Activated CD8-positive, alpha-beta memory T cell treated with anti-CD3 and anti-CD28 coated beads, Interleukin-2, amount 50 U/mL, for 1 hour (primary cell): ENCODE results near the gene EMP2.

Source experiments
- DNase-seq: peaks from one replicate; pipeline ENCODE4 v3.0.0-alpha.2; 2020; ENCODE audit errors: extremely low read depth

Gene EMP2

DNA sequence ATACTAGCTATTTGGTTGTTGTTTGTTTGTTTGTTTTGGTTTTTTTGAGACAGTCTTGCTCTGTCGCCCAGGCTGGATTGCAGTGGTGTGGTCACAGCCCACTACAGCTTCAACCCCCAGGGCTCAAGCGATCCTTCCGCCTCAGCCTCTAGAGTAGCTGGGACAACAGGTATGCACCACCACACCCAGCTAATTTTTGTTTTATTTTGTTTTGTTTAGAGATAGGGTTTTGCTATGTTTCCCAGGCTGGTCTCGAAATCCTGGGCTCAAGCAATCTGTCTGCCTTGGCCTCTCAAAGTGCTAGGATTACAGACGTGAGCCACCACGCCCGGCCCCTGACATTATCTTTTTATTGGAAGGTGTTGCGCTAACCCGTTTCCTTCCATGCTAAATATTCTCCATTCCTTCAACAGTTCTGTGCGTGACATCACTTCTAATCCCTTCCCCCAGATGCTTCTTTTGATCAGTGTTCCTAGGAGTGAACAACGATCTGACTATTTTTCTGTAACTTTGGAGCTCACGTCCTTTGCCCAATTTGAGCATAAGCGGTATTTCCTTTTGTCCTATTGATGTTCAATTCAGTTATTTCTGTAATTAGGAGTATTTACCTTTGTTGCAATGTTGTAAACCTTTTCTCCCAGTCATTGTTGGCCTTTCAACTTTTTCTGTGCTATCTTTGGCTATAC is 30.2 kb upstream of the EMP2 start:
- DNase-seq, result no peak

DNA sequence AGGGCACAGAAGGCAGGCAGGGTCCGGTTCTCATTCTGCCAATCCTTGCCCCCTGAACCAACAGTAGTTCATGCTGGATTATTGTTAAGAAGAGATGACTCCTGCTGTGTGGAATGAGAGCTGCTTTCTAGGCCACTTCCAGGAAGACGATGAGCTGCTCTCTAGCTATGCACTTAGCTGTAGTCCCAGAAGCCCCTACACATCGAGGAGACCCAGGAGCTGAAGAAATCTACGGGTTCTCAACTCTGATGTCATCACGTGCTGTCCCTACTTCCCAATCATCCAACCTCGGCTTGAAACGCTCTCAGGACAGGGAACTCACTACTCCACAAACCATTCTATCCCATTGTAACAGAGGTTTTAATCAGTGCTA is 29.0 kb upstream of the EMP2 start:
- DNase-seq, result no peak

DNA sequence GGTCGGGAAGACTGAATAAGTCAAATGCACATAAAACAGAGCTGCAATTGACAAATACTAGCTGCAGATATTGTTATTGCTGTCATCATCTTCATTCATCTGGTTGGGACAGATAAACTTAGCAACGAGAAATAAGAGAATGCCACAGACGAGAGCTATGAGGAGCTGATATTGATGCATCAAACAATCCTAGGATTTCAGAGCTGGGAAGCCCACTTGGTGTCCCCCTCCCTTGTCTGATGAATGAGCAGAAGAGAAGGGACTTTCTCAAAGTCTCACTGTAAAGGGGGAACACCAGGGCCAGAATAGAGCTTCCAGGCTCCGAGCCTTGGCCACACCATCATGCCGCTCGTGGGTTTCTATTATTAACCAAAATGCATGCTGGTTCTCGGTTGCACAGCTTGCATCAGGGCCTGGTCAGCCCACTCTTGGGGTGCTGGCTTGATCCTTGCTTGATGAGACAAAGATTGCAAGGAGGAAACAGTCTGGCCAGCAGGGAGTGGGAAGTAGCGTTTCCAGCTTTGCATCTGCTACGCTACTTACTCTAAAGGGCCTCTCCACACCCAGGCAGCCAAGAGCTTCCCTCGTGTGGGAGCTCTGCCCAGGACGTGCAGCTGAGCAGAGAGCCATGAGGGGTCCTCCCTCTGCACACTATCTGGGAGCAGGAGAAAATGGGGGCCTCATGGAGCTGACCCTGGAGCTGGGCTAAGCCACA is 28.4 kb upstream of the EMP2 start:
- no peak for DNase-seq

DNA sequence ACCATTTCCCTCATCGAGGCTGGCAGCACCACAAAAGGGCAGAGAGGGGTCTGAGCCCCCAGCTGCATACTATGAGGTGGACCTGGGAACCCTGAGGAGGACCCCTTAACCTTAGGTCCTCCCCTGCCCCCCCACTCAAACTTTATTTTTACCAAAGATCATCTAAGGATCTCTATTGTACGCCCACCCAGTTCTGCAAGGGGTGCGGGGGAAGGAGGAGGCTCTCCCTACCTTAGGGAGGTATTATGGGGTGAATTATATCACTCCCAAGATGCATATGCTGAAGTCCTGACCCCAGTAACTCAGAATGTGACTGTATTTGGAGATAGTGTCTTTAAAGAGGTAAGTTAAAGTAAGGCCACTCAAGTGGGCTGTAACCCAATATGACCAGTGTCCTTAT is 26.8 kb upstream of the EMP2 start:
- DNase-seq, result no peak

DNA sequence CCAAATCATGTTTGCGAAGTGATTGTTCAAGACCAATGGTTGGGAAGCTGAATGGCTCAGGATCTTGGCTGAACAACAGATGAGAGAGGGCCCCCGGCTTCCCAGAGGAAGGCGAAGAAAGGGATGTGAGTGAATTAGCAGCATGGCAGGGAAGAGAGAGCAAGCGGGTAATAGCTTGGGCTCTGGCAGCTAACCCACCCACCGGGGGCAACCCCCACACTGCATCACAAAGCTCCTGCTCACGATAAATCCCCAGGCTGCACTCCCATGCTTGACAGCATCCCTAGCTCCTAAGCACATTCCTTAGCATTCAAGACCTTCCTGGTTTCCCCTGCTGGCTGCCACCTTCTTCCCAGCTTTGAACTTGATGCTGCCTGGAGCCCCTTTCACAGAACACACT is 26.2 kb upstream of the EMP2 start:
- no peak for DNase-seq

DNA sequence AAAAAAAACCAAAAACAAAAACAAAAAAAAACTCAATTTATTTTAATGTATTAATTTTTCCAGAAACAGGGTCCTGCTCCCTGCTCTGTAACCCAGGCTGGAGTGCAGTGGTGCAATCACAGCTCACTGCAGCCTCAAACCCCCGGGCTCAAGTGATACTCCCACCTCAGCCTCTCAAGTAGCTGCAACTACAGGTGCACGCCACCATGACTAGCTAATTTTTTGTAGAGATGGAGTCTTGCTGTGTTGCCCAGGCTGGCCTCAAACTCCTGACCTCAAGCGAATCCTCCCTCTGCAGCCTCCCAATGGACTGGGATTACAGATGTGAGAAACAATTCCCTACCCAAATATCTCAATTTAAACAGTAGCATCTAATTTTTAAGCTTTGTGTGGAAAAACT is 25.2 kb upstream of the EMP2 start:
- no peak for DNase-seq

DNA sequence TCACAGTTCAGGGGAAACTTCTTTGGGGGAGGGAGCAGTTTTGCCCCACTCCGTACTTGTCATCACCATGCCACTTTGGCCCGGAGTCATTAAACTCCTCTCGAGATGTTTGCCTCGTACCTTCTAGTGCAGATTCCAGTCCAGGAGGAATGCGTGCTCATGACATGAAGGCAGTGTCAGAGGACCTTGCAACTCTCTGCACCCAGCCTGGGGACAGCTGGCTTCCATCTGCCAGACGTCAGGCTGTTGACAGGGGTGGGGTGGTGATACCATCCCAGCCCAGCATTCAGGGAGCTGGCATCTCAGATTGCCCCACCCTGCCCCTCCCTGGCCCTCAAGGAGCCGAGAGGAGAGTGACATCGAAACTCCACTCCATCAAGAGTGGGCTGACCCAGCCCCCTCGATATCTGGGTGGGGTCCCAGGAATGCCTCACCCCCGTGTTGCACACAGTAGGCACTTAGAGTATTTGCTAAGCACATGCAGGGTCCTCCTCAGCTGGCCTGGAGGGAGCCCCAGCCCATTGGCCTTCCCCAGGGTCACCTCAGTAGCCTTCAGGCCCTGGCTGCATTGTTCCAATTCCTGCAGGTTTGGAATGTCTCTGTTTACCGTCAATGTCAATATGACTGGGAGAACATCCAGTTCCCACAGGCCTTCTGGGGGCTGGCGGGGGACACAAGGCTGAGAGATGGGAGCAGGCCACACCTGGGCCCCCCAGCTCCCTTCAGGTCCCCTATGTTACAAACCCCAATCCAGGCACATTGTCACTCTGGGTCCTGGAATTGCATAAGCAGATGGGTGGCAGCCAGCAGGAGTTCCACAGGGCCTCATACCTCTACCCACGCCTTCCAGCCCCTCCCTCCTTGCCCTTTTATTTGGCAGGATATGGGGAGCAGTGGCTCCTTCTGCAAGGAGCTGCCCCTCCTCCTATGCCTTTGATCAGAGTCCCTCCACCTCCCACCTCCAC is 21.3 kb upstream of the EMP2 start:
- no peak for DNase-seq

DNA sequence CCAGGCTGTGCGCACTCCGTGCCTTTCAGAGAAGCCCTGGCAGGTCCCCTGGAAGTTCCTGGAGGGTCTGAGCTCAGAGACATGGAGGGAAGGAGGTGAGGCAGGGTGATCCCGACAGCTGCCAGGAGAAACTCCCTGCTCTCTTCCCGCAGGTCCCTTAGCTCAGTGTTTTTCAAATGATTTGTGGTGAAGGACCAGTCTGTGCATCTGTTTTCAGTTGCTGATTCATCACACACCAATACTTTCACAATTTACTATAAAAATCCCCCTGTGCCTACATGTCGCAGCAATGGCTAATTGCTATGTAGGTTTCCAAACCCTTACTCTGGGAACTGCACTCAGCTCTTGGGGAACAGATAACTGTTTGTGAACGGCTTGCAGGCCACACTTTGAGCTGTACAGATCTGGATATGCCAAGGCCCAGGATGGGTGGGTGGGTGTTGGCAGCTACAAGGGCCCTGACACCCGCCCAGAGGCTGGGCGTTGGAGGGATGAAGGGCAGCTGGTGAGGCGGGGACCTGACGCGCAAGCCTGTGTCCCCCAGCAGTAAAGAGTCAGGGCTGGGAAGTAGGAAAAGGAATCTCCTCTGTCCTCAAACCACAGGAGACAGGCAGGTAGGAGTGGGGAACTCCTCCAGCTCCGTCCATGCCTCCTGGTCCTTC is 20.5 kb upstream of the EMP2 start:
- DNase-seq, result no peak

DNA sequence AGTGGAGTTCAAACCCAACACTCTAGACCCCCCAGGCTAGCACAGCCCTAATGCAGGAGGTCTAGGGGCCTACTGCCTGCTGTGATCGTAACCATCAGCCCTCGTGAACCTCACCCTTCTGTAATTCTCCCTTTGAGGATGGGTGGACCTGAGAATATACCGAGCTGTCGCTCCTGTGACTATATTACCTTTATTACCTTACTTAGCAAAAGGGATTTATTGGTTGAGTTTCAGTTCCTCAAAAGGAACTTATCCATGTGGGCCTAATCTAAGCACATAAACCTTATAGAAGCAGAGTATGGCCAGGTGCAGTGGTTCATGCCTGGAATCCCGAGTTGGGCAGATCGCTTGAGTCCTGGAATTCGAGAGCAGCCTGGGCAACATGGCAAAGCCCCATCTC is 19.2 kb upstream of the EMP2 start:
- DNase-seq, result no peak

DNA sequence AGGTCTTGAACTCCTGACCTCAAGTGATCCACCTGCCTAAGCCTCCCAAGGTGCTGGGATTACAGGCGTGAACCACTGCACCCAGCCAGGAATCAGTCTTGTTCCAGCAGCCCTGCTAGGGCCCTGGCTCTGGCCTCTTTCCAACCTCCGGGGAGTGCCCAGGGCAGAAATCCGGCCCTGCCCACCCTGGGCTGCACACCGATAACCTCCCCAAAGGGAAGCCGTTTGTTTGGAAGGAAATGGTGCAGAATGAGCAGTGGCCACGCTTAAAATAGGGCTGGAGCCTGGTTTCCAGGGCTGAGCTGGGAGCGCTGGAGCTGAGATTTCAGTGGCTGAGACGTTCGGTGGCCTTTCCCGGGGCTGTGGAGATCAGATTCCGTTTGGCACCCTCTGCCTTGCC is 17.8 kb upstream of the EMP2 start:
- DNase-seq, result no peak

DNA sequence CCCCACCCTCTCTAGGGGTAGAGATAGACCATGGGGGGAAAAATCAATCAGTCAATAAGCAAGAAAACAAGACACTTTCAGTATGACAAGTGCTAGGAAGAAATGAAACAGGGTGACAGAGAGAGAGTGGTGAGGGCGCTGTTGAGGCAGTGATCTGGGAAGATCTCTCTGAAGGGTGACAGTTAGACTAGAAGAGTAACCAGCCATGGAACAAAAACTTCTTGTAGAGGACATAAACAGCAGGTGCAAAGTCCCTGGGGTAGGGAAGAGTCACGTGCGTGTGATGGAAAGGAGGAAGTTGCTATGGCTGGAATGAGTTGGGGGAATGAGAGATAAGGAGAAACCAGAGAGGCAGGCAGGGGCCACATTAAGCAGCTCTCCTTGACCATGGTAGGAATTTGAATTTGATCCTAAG is 16.8 kb upstream of the EMP2 start:
- DNase-seq, result no peak

DNA sequence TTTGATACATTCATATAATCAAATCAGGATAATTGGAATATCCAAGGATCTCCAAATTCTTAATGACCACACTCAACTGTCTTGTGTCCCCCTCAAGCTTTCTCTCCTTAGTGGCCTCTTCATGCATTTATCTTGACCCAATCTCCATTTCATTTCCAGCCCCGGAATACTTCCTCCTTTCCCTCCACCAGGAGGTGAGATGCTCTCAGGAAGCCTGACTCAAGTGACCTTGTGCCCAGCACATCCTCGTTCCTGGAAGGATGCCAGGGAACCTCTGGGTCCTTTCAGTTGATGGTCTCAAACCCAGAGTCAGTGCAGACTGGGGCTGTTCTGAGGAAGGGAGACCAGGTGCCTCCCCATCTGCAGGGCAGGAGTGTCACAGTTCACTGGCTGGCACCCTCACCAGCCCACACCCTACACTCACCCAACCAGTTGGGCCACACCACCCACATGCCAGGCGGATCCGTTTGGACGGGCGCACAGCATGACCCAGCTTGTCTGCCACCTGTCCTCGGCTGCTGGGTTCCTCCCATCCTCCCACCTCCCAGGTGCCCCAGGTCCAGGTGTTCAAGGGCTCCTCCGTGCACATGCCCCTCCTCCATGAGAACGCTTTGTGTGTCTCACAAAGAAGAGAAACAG is 14.0 kb upstream of the EMP2 start:
- no peak for DNase-seq

DNA sequence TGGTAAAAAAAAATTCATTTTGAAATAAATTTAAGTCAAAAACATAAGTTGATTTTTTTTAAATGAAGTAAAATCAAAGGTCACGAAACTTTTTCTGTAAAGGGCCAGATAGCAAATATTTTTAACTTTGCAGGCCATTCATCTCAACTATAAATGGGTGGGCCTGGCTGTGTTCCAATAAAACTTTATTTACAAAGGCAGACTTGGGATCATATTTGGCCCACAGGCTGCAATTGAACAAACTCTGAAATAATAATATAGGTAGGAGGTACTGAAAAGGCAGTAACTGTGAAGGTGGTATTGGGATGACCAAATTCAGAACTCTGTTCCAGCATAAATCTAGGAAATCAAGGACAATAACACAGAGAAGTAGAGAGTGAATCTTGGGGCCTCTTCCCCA is 12.2 kb upstream of the EMP2 start:
- no peak for DNase-seq

DNA sequence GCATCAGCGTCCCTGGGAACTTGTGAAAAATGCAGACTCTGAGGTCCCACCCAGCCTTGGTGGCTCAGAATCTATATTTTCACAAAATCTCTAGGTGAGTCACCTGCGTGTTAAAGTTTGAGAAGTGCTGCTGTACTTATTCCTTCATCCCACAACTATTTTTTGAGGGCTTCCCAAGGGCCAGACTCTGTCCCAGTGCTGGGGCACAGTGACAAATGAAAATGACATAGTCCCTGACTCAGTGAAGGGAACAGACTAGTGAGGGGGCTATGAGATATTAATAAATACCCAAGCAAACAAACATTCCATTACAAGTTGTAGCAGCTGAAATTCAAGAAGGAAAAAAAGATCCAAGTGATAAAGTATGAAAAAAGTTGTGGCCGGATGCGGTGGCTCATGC is 9.9 kb upstream of the EMP2 start:
- DNase-seq, result no peak

DNA sequence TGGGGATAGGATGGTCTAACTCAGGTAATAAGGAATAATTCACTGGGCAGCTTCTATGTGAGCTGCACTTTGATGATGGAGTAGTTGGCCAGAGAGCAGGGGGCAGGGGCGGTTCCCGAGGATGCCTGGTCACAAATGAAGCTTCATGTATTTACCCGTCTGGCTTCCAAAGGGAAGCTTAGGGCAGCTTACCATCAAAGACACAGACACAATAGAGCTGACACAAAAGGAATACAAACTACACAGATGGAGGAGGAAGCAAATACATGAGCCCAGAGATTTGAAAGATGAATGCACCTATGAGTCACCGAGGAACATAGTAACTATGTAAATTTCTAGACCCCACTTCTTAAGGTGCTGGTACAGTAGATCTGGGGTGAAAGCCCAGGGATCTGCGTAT is 8.7 kb upstream of the EMP2 start:
- DNase-seq, result no peak

DNA sequence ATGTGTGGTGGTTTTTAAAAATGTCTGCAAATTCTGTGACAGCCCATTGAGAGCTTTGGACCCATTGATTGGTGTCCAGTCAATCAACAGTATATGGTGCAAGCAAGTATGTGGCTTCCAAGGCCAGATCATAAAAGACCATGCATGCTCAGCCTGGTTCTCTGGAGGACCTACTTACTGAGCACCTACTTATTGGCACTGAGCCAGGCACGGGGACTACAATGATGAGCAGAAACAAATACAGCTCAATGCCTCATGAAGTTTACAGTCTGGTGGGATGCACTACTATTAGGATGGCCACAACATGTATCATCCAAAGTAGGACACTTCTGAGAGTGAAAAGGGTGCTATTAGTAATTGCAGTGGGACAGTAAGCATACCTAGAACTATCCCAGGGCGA is 7.2 kb upstream of the EMP2 start:
- DNase-seq, result no peak

DNA sequence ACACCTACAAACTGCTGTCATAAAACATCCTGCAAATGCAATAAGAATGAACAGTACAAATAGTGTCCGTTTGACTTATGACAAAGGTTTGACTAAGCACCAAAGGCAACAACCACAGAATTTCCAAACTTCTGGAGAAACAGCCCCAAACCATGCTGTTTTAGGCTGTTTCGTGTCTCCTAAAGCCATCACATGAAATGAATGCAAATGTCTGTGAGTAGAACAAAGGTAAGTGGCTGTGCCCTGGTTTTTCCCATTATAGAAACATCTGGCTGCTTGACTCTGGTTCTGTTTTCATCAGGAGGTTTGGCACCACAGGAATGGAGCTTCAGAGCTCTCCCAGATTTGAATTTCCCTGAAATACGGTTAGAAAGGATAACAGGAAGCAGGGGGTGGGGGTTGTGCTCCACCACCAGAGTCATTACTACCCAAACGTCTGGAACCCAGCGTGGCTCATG is 4.6 kb upstream of the EMP2 start:
- DNase-seq, result no peak

DNA sequence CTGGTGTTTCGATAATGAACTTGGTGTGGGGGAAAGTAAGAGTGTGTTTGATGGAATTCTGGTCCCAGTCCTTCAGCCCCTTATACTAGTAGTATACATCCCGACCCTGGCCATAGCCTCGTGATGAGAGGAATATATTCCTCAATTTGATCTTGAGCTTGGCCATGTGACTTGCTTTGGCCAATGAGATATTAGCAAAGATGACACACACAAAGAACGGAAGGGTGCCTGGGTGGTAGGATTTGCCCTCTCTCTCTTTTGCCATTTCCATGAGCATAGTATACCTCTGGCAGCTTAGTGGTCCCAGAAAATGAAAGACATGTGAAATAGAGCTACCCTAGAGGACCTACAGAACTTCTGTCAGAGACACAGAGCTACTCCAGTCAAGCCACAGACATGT is 2.9 kb upstream of the EMP2 start:
- DNase-seq, result no peak

DNA sequence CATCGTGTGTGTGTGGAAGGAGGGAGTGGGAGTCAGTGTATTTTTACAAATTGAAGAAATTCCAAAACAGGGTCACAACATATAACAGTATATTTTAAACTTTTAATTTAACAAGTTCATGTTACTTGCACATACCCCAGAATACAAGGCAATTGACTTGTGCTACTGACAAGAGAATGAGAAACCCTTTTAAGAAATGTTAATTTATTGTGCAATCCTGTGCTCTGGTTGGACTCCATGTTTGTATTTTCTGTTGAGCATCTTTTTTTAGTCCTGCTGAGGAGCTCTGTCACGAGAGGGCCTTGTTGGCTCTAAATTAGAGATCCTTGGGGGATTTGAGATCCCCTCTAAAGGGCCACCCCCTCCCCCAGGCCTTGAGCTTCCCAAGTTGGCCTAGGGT is 1.1 kb upstream of the EMP2 start:
- DNase-seq, result no peak

DNA sequence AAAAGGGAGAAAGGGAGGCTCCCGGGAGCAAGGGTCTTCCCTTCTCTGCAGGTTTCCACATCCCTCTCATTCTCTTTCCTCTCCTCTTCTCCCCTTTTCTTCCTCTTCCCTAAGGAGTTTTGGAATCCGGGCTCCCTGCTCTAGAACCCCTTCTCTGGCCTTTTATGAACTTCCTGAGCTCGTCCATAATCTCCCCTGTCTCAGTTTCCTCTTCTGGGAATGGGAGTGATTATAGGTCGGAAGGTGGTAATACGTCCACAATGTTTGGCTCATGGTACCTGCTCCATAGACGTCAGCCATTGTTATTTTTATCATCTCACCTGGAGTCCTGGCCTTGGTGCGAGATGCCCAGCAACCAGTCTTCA is 467 bp upstream of the EMP2 start:
- DNase-seq, result no peak

DNA sequence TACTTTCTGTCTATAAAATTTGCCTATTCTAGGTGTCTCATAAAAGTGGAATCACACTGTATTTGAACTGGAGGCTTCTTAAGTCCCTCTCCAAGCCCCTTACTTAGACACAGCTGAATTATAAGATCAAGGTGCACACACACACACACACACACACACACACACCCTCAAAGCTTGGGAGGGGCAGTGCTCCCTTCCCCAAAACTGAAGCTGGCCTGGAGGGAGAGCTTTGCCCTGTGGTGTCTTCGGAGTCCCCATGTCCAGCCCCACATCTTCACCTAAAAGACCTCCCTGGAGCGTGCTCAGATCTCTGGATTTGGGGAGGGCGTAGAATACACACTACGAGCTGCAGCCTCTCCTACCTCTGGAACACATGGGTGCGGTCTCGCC is 828 bp downstream of the EMP2 start:
- no peak for DNase-seq
